ENCODE results near the gene KRT86. TPM values are rescaled to one million over a fixed set of nuclear protein-coding genes. Genes with fewer than 3 reads are reported as not detected.
"Not testable (repeated sequence)": the region's sequence is repeated elsewhere in the genome, so short reads cannot be mapped to it uniquely, and the experiment has no call there.

KRT86 gene
- total and polyA plus RNA-seq, 2 donors from 2014 or later, result 1.3 TPM; not detected in 1

DNA sequence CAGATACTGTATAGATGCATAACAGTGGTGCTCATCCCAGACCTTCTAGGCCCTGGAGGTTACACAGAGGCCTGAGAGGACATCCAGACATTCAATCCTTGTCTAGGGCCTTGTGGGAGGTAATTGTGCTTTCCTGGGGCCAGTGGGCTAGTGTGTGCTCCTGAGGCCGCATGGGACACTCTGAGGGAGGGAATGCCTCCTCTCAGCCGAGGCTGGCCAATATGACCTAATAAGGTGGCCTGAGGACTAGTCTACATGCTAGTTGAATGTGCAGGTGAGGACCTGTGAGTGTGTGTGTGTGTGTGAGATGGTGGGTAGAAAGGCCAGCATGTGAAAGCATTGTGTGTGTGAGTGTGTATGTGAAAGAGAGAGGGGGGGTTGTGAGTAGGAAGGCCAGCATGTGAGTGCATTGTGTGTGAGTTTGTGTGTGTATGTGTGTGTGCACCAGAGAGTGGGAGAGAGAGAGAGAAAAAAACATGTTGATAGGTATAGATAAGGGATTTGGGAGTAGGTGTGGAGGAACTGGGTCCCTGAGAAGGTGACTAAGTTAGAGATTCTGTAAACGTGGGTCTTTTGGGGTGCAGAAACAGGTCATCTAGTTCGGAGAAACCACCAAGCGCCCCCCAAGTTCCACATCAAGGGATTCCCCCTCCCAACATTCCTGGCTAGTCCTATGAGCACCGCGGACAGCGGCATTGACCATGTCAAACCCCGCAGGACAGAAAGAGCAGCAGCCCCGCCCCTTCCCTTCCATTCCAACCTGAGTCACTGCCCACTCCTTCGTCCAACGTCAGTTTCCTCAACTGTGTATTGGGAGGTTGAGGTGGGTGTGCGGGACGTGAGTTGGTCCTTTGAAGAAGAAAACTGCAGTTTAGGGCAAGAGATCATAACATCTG lies 26.6 kb downstream of the KRT86 start:
- no peak for DNase-seq
- H3K9ac ChIP-seq (ENCODE audit: low read length in 3 of 3), result no peak overlapping the region
- TF ChIP-seq, protein P1, sequence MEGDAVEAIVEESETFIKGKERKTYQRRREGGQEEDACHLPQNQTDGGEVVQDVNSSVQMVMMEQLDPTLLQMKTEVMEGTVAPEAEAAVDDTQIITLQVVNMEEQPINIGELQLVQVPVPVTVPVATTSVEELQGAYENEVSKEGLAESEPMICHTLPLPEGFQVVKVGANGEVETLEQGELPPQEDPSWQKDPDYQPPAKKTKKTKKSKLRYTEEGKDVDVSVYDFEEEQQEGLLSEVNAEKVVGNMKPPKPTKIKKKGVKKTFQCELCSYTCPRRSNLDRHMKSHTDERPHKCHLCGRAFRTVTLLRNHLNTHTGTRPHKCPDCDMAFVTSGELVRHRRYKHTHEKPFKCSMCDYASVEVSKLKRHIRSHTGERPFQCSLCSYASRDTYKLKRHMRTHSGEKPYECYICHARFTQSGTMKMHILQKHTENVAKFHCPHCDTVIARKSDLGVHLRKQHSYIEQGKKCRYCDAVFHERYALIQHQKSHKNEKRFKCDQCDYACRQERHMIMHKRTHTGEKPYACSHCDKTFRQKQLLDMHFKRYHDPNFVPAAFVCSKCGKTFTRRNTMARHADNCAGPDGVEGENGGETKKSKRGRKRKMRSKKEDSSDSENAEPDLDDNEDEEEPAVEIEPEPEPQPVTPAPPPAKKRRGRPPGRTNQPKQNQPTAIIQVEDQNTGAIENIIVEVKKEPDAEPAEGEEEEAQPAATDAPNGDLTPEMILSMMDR (IDR thresholded peaks at IDR 0.05; ENCODE audit: borderline replicate concordance, extremely low read depth, insufficient read depth), result no peak
- no peak overlapping the region for H3K4me3 ChIP-seq (ENCODE audit: low read length in 3 of 3)
- intact Hi-C loops (cut with DNase I), result no loop called here
- FAIRE-seq, result no peak
- H3K27me3 ChIP-seq (ENCODE audit: control insufficient read depth, insufficient read depth, low read length), result no peaks in the 10 kb centered on the region
- no peaks in the 10 kb centered on the region for H3K4me1 ChIP-seq (ENCODE audit: control insufficient read depth in 2 of 3, insufficient read depth in 2 of 3, low read depth in 1 of 3, low read length in 3 of 3)
- no peak overlapping the region for H3K27ac ChIP-seq (ENCODE audit: low read depth in 2 of 2, low read length in 2 of 2)
- H3K9me3 ChIP-seq (ENCODE audit: control insufficient read depth in 2 of 3, insufficient read depth in 1 of 3, low read length in 3 of 3), result no peaks in the 10 kb centered on the region
- H3K36me3 ChIP-seq (ENCODE audit: control insufficient read depth in 2 of 3, insufficient read depth in 3 of 3, low read length in 3 of 3), result no peaks in the 10 kb centered on the region

DNA sequence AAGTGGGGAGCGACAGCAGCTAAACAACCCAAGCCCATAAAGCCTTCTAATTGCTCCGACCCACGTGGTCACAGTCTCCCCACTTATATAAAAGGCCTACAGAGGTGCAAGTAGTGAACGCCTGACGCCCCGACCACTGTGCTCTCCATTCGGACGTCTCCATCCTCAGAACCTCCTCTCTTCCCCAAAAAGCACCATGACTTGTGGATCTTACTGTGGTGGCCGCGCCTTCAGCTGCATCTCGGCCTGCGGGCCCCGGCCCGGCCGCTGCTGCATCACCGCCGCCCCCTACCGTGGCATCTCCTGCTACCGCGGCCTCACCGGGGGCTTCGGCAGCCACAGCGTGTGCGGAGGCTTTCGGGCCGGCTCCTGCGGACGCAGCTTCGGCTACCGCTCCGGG lies 27.3 kb downstream of the KRT86 start:
- DNase-seq; H3K27ac ChIP-seq (ENCODE audit: low read depth in 2 of 2, low read length in 2 of 2); H3K27me3 ChIP-seq (ENCODE audit: control insufficient read depth, insufficient read depth, low read length); H3K4me3 ChIP-seq (ENCODE audit: low read length in 3 of 3); H3K9ac ChIP-seq (ENCODE audit: low read length in 3 of 3); H3K9me3 ChIP-seq (ENCODE audit: control insufficient read depth in 2 of 3, insufficient read depth in 1 of 3, low read length in 3 of 3); H3K4me1 ChIP-seq (ENCODE audit: control insufficient read depth in 2 of 3, insufficient read depth in 2 of 3, low read depth in 1 of 3, low read length in 3 of 3); intact Hi-C loops (cut with DNase I); FAIRE-seq; H3K36me3 ChIP-seq (ENCODE audit: control insufficient read depth in 2 of 3, insufficient read depth in 3 of 3, low read length in 3 of 3): not testable (repeated sequence)

DNA sequence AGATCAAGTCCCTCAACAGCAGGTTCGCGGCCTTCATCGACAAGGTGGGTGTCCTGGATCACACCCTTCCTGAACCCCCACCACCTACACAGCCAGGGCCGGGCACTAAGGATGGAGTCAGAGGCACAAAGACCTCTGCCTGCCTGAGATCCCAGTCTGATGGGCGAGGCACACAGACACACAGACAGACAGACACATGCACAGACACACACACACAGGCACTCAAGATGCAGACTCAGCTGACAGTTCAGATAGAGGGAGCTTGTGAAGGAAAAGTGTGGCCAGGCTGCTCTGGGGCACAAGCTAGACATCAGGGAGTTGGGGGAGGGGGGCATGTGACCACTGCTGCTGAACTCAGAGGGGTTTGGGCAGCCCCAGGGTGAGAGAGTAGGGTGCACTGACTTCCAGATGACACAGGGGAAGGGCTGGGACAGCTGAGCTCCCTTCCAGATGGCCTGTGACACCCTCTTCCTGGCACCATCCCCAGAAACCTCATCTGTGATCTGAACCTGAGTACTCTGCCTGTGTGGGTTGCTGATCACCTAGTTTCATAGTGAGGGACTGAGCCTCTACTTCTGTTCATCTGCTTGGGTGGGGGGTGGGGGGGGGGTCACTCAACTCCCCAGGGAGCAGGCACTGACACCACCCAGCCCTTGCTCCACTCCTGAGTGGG lies 27.9 kb downstream of the KRT86 start:
- H3K36me3 ChIP-seq (ENCODE audit: control insufficient read depth in 2 of 3, insufficient read depth in 3 of 3, low read length in 3 of 3); H3K4me1 ChIP-seq (ENCODE audit: control insufficient read depth in 2 of 3, insufficient read depth in 2 of 3, low read depth in 1 of 3, low read length in 3 of 3); DNase-seq; H3K9ac ChIP-seq (ENCODE audit: low read length in 3 of 3); H3K9me3 ChIP-seq (ENCODE audit: control insufficient read depth in 2 of 3, insufficient read depth in 1 of 3, low read length in 3 of 3); H3K27me3 ChIP-seq (ENCODE audit: control insufficient read depth, insufficient read depth, low read length); intact Hi-C loops (cut with DNase I); FAIRE-seq; H3K27ac ChIP-seq (ENCODE audit: low read depth in 2 of 2, low read length in 2 of 2); H3K4me3 ChIP-seq (ENCODE audit: low read length in 3 of 3): not testable (repeated sequence)

DNA sequence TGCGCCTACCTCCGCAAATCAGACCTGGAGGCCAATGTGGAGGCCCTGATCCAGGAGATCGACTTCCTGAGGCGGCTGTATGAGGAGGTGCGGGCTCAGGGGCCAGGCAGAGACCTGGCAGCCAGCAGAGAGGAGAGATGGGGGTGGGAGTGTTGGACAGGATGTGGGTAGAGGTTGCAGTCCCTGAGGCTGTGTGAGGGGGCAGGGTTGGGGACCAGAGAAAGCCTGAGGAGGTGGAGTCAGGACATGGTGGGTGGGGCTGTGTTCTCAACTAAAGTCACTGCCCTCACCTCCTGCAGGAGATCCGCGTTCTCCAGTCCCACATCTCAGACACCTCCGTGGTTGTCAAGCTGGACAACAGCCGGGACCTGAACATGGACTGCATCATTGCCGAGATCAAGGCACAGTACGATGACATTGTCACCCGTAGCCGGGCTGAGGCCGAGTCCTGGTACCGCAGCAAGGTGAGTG lies 30.5 kb downstream of the KRT86 start:
- H3K36me3 ChIP-seq (ENCODE audit: control insufficient read depth in 2 of 3, insufficient read depth in 3 of 3, low read length in 3 of 3); FAIRE-seq; intact Hi-C loops (cut with DNase I); H3K27me3 ChIP-seq (ENCODE audit: control insufficient read depth, insufficient read depth, low read length); H3K4me3 ChIP-seq (ENCODE audit: low read length in 3 of 3); H3K9me3 ChIP-seq (ENCODE audit: control insufficient read depth in 2 of 3, insufficient read depth in 1 of 3, low read length in 3 of 3); H3K27ac ChIP-seq (ENCODE audit: low read depth in 2 of 2, low read length in 2 of 2); H3K9ac ChIP-seq (ENCODE audit: low read length in 3 of 3); H3K4me1 ChIP-seq (ENCODE audit: control insufficient read depth in 2 of 3, insufficient read depth in 2 of 3, low read depth in 1 of 3, low read length in 3 of 3); DNase-seq: not testable (repeated sequence)

Data from kidney (tissue), 14 donors.